NOMO-1 (cell line): Measurements from ENCODE around the gene DUSP22.

Source experiments
- DNase-seq, 2 experiments: peaks; one replicate each; lab custom pipeline; 2025; ENCODE audit not compliant: unreplicated experiment in 2 of 2; lab: John Stamatoyannopoulos, UW

Gene DUSP22

GRCh38 chr6:336159-337114 lies 44.1 kb downstream of the DUSP22 start:
- DNase-seq = no peak

DNA sequence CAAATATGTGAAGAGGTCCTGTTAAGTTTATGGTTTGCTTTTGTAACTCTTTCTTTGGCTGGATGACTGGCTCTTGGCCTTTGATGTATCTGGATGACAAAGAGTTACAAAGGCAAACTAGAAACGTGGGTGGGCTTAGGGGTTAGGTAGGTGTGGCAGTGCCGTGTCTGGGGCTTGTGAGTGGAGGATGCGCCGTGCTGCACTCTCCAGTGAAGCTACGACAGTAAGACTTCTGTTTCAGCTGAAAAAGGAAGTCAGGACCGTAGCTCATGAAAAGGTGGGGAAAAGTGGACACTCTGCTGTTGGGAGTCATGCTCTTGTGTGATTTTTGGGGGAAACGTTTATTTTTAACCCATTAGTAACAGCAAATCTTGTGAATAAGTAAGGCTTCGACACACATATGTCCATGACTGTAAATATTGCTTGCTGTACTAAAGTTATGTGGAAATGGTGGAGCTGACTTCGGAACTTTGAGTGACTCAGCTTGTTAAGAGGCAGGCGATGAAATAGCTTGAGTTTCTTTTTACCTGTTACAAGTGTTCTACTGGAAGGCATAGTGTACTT lies 45.6 kb downstream of the DUSP22 start:
- DNase-seq = no peak

GRCh38 chr6:338815-339262 lies 46.6 kb downstream of the DUSP22 start:
- DNase-seq = no peak

DNA sequence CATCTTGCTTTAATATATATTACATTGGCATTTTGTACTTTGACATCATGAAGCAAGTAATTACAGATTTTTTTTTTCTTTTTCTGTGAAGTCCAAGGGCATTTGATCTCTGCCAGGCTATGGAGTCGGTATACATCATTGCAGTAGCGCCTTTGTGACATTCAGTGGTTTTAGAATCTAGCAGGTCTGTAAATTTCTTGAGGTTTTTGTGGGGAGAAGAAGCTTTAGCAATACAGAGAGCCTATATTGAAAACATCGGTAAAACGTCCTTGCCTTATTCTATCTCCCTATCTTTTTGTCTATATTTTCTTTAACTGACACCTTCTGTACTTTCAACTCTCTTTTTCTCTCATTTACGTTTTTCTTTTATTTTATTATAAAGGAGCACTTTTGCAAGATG lies 47.2 kb downstream of the DUSP22 start:
- no peak for DNase-seq

DNA sequence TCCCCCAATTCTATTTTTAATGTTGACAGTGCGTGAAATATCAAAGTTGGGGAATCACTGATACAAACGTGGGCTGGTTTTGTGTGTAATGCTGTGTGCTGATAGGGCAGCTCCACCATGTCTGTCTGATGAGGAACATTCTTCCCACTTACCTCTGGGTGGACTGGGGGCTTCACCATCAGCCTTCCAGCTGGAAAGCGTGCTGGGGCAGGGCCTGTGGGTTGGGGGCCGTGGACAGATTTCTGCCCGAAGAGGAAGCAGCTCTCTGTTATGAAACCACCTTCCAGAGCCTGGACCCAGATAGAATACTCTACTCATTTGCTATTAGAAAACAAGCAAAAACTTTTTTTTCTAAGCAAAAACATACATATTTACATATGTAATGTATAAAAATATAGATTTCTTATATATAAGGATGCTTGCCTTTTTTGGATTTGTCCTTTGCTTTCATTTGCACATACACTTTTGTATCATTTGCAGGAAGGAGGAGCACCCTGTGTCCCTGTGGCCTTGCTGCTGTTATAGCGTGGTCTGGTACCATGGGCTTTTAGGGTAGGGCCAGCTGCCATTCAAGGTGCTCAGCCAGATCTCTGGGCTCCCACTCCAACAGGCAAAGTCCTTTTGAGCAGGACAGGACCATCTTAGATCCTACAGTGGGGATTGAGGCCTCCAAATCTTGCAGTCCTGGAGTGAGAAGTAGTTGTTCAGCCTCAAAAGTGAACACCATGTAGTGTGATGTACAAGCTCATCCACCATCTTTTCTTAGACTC lies 48.1 kb downstream of the DUSP22 start:
- DNase-seq = no peak

DNA sequence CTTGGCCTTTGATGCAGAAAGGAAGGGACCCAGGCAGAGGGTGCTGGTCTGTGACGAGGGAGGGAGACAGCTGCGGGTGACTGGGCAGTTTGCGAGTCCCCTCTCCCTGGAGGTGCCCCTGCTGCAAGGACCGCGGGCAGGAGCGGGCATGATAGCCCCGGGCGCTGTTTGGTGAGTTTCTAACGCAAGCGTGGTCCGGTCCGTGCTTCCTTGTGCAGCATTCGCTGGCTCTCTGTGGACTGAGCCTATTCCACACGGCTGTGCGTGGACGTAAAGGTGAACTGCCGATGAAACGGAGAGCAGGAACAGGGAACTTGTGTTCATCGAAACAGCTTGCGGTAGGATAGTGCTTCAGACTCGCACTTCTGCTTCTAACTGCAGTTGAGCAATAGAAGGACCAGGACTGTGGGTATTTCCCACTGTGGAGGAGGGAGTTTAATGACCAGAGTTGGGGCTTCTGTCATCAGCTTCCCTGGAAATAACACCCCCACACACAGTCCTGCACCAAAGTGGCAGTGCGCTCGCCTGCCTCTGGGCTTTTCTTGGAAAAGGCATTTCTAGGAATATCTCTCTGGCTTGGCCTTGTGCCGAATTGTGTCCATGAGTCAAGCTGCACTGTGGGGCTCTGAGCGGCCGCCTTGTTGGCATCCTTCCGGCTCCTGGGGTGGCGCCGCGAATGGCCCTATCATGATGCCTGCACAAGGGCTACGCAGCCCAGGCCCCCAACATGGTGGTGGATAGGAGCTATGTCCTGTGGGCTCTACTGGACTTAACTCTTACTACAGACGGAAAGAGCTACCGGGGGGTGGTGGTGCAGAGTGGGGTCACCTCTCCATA lies 48.9 kb downstream of the DUSP22 start:
- no peak for DNase-seq

DNA sequence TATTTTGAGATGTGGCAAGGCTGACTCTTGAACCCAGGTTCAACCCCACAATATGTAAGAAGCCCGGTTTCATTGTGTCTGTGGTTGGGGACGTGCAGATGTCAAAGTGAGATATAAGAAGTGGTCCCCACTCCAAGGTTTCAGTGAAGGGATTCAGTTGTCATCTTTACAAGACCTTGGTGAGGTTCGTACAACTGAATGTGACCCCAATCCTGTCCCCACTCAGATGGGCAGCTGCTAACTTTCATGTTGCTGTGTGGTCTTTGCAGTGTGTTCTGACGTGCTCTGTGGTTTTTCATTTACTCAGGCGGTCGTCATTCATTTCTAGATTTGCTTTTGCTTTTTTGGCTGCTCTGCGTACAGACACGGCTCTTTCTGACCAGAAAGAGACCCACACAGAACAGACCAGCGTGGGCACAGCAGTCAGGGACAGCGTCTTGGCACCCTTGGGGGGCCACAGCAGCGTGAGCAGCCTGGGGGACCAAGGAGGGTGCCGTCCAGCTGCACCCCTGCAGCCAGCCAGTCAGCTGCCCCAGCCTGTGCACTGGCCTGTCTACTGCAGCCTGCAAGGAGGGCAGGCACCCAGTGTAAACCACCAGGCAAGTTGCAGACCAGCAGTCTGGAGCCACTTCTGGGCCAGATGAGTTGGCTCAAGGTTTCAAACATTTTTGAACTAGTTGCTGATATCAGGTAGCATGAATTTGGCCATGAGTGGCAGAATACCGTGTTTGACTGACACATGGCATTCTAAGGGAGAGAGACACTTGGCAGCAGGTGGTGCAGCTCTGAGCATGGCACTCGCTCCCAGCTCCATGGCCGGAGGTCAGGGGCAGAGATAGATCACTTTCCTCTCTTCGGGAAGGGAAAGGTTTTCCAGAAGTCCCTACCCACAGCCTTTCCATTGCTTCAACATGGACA lies 49.9 kb downstream of the DUSP22 start:
- no peak for DNase-seq

DNA sequence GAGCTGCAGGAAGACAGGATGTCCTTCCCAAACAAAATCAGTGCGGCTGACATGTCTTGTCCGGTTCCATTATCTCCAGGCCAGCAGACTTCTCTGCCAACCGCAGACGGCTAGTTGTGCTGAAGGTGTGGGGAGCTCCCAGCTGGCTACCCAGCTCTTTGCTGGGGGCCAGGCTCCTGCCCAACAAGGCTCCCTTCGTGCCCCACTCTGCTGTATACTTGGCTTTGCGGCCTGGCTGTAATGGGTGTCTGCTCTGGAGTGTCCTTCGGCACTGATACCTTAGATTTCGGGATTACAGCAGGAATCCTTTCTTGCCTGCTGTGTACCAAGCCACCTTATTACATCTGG lies 50.5 kb downstream of the DUSP22 start:
- DNase-seq = no peak

- DNase-seq = no peak
Observed at GRCh38 chr6:343226-343935, 51.1 kb downstream of the DUSP22 start.

- no peak for DNase-seq
Observed at GRCh38 chr6:343960-344815, 51.9 kb downstream of the DUSP22 start.

- no peak for DNase-seq
Observed at GRCh38 chr6:344816-345340, 52.6 kb downstream of the DUSP22 start.

GRCh38 chr6:345747-346385 lies 53.6 kb downstream of the DUSP22 start:
- no peak for DNase-seq

GRCh38 chr6:346386-347030 lies 54.2 kb downstream of the DUSP22 start:
- no peak for DNase-seq

DNA sequence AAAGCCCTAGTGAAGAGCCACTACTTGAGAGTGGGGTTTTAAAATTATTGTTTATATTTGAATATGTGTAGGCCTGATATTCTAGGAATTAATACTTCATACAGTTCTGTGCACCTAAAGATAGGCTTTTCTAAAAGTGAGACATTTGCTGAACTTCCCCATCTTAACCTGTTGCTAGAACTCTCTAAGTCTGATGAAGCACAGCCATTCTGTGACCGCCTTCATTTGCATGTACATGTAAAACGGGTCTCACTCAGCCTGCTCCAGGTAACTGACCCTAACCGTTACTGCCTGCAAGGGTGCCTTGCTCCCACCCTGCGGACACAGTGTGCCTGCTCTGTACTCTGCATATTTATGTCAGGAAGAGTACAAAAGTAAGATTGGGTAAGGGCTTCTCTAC lies 54.9 kb downstream of the DUSP22 start:
- no peak for DNase-seq

DNA sequence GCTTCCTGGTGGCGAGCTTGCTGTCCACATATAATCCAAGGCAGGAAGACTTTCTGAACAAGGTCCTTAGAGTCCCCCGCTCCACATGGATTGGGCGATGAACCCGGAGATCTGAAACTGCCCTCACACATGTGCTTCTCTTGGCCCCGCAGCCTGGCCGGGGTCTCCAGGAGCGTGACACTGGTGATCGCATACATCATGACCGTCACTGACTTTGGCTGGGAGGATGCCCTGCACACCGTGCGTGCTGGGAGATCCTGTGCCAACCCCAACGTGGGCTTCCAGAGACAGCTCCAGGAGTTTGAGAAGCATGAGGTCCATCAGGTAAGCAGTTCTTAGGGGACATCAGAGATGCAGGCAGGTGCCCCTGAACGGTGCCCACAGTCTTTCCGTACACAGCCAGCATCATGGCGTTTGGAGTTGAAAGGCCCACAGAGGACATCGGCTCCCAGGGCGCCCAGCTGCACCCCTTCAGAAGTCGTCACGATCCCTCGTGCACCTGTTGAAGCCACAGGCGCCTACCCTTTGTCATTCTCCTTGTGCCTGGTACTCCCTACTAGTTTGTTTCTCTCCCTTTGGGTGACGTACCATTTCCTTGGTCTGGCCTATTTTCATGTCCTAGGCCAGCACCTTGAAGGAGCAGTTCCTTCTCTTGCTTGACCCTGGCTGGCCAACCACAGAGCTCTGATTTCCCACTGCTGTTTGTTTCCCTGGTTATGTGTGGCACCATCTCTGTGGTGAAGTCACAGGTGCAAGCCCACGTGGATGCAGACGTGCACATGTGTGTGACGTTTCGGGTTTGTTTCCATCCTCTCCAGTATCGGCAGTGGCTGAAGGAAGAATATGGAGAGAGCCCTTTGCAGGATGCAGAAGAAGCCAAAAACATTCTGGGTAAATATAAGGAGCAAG lies 55.9 kb downstream of the DUSP22 start:
- DNase-seq = no peak

GRCh38 chr6:348860-349396 lies 56.6 kb downstream of the DUSP22 start:
- DNase-seq = no peak
